ENCODE results near the gene DCAKD.

DNA sequence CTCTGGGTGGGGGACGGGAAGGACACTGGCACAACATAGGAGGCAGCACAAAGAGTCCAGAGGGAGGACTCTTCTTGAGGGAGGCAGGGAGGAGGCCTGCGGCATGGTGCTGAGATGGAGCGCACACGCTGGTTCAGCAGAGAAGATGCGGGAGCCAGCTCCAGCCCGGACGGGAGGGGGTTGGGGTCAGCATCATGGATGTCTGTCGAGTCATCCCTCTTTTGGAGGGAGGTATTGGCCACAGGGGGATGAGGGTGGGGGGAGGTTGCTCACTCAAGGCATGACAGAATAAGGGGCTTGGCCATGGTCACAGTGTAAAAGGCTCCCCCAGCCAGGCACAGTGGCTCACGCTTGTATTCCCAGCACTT, 19.3 kb downstream of the DCAKD start:
- no peak for TF ChIP-seq POLR2A (IDR thresholded peaks at IDR 0.05; ENCODE audit: low read depth, low read length)
- no peak for TF ChIP-seq POLR2AphosphoS5 (IDR thresholded peaks at IDR 0.05; ENCODE audit: insufficient read depth, low read depth, low read length)
- TF ChIP-seq, protein P1, sequence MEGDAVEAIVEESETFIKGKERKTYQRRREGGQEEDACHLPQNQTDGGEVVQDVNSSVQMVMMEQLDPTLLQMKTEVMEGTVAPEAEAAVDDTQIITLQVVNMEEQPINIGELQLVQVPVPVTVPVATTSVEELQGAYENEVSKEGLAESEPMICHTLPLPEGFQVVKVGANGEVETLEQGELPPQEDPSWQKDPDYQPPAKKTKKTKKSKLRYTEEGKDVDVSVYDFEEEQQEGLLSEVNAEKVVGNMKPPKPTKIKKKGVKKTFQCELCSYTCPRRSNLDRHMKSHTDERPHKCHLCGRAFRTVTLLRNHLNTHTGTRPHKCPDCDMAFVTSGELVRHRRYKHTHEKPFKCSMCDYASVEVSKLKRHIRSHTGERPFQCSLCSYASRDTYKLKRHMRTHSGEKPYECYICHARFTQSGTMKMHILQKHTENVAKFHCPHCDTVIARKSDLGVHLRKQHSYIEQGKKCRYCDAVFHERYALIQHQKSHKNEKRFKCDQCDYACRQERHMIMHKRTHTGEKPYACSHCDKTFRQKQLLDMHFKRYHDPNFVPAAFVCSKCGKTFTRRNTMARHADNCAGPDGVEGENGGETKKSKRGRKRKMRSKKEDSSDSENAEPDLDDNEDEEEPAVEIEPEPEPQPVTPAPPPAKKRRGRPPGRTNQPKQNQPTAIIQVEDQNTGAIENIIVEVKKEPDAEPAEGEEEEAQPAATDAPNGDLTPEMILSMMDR (IDR thresholded peaks at IDR 0.05; ENCODE audit: extremely low read depth in 1 of 2, insufficient read depth in 1 of 2, low read depth in 1 of 2, low read length in 2 of 2), result no peak
- TF ChIP-seq, protein P2, sequence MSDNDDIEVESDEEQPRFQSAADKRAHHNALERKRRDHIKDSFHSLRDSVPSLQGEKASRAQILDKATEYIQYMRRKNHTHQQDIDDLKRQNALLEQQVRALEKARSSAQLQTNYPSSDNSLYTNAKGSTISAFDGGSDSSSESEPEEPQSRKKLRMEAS (IDR thresholded peaks at IDR 0.05; ENCODE audit: insufficient read depth, insufficient read length), result no peak
- no peak for TF ChIP-seq GATA2 (IDR thresholded peaks at IDR 0.05; ENCODE audit: insufficient read depth, insufficient read length, low read depth, low read length)
- no peak for TF ChIP-seq EZH2 (IDR thresholded peaks at IDR 0.05; ENCODE audit: borderline replicate concordance, low read depth, low read length, severe bottlenecking)
- TF ChIP-seq FOS (IDR thresholded peaks at IDR 0.05; ENCODE audit: borderline replicate concordance, insufficient read depth, low read length), result no peak
- no peak for TF ChIP-seq JUN (IDR thresholded peaks at IDR 0.05; ENCODE audit: borderline replicate concordance, insufficient read depth, insufficient read length, low read depth)
- no peak for TF ChIP-seq MYC (IDR thresholded peaks at IDR 0.05; ENCODE audit: low read depth, low read length)
